Activated CD8-positive, alpha-beta memory T cell treated with anti-CD3 and anti-CD28 coated beads, Interleukin-2, amount 50 U/mL, for 24 hours (primary cell): ENCODE measurements around the gene TRIM67.

ENCODE experiments used
- DNase-seq: peaks from one replicate; pipeline ENCODE4 v3.0.0-alpha.2; 2020; ENCODE audit errors: extremely low read depth

The TRIM67 gene

GRCh38 chr1:231233735-231234417 lies 72.0 kb downstream of the TRIM67 start:
- DNase-seq: no peak

DNA sequence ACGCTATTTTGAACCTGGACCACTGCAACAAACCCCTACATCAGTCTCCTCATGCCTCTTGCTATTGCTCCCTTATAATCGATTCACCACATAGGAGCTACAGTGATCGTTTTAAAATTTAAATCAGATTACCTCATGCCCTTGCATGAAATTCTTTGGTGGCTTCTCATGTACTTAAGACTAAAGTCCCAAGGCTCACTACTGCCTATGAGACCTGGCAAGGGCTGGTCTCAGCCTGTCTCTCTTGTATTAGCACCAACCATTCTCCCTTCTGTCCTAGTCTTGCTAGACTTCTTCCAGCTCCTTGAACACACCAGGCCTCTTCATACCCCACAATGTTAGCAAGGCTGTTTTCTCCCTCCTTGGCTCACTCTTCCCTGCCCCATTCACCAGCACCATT lies 72.6 kb downstream of the TRIM67 start:
- DNase-seq: no peak

DNA sequence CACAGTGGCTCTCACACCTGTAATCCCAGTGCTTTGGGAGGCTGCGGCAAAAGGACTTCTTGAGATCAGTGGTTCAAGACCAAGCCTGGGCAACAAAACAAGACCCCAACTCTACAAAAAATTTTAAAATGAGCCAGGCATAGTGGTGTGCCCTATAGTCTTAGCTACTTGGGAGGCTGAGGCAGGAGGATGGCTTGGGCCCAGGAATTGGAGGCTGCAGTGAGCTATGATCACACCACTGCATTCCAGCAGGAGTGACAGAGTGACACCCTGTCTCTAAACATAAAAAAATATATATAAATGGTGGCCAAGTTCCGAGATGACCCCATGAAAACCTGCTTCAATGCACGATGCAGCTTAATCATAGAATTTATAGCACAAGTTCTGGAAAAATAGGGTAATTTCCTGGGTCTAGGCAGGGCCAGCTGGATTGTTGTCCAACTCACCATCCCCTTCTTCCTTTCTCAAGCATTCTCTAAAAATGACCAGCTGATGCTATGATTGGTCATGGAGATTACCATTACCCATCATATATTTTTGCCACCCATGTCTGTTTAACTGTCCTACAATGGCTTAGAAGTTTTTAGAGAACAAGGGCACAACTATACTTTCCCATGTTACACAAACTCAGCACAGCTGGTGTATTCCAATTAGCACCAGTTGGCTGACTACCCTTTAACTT lies 73.8 kb downstream of the TRIM67 start:
- DNase-seq: no peak

DNA sequence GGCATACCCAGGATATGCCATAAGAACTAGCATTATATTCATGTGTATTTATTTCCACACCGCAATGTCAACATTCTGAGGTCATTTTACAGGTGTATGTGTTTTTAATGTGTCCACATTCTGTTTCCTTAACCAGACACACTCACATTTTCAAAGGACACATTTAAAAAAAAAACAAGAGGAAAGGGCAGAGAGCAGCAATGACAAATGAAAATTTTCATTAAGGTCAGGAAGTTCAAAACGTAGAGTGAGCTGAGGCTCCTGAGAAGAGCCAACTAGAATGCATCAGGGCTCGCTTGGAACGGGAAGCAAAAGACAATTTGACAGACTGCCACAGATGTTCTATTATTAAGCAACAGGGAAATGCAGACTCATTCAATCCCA lies 74.3 kb downstream of the TRIM67 start:
- no peak for DNase-seq

DNA sequence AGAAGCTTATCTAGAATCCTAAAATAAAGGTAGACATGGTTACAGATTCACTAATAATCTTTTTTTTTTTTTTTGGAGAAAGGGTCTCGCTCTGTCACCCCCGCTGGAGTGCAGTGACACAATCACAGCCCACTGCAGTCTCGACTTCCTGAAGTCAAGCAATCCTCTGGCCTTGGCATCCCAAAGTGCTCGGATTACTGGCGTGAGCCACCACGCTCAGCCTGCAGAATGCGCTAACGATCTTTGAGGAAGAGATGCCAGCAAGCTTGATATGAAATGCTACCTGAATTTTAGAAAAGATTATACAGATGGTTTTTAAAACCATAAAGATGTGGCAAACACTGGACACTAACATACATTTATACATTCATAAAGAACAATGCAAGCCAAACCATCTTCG lies 75.1 kb downstream of the TRIM67 start:
- DNase-seq: no peak

DNA sequence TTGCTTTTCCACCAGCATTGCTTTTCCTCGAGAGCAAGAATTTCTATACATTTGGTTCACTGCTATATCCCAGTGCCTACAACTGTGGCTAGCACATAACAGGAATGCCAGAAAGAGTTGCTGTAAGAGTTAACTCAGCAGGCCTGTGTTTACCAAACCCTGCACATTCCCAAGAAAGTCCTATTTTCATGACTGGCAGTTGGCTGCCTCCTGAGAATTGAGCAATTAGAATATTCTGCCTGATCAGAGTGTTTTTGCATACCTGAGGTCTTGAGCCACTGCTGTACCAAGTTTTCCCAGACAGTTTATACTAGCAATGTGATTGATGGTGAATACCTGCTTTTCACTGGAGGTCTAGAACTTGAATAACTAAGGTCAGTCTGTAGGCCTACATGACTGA lies 76.4 kb downstream of the TRIM67 start:
- no peak for DNase-seq

DNA sequence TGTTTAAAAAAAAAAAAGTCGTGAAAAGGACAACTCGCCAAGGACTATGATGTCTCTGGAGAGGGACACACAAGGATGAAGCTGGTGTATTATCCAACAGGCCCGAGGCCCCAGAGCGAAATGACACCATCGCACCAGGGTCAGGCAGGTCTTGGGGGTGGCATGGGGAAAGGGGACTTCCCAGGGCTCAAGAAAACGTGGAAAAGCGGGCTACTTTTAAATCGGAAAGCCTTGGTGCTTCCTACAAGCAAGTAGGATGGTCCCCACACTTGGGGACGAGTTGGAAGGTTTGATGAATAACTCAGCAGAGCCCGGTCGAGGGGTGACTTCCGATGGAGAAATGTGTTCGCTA lies 78.6 kb downstream of the TRIM67 start:
- DNase-seq: no peak

DNA sequence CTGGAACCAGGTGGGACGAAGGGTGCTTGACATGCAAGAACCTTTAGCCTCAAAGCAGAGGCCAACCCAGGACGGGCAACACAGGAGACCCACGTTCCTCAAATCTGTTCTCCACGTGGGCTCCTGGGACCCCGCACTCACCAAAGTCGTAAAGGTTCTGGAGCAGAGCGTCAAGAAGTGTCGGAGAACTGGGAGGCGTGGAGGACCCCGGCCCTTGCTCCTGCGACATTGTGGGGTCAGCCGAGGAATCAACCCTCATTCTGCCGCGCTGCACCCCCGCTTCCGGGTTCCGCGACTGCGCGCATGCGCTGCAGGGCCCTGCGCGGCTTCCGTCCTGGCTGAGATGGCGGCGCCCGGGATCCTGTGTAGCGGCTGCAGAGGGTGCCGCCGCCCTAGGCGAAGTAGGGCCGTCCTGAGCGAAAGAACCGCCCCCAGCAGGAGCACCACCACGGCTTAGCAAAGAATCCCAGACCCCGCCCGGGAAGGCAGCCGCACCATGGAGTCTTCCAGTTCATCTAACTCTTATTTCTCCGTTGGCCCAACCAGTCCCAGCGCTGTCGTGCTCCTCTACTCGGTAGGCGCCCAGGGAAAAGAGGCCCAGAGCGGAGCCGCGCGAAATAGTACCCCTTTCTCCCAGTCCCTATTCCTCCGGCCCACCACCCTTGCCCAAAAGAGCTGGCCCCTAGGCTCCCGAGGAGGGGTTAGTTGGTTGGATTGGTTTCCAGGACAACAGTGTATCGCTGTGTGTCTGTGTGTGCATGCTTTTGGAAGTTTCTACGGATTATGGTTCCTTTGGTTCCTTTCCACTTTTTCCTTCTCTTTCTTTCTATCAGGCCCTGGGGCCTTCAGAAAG lies 79.3 kb downstream of the TRIM67 start, which contains the start of gene GNPAT:
Gene GNPAT, plus strand, starts transcription at position 330 of the 853 bp plus-strand sequence. Its CDS starts 167 bp downstream, at position 497.
- DNase-seq: peak; percentile 73

DNA sequence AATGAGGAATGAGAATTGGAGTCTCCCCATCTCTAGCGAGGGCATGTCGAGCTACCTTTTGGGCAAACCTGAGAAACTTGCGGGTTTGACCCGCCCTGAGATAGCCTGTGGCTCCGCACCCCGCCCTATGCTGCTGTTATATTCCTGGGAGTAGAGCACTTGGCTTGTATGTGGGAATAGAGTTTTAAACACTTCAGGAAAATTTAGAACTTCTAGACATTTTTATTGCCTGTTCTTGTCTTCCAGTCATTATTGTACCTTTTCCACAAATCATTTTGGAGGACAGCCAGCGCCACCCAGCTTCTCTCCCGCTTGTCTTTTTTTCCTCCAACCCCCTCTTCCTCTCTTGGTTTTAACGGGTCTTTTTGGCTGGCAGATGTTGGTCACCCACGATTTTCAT lies 79.9 kb downstream of the TRIM67 start:
- DNase-seq: no peak

GRCh38 chr1:231242516-231243198 lies 80.8 kb downstream of the TRIM67 start:
- no peak for DNase-seq

GRCh38 chr1:231248778-231249177 lies 86.9 kb downstream of the TRIM67 start:
- no peak for DNase-seq

DNA sequence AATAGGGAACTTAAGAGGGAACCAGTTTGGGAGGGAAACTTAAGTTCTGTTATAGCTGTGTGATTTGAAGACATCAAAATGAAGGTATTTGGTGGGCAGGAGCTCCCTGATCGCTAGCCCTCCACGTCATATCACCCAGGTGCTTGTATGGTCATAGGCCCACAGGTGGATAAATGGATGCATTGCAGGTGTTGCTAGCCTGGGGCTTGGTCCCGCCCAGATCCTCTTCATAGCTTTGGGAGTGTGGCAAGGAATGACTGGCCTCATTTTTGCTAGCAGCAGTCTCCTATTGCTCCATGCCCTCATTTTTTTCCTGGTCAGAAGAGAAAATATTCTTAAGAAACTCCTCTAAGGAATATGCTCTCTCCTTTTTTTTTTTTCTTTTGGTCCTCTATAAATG lies 90.5 kb downstream of the TRIM67 start:
- DNase-seq: no peak

DNA sequence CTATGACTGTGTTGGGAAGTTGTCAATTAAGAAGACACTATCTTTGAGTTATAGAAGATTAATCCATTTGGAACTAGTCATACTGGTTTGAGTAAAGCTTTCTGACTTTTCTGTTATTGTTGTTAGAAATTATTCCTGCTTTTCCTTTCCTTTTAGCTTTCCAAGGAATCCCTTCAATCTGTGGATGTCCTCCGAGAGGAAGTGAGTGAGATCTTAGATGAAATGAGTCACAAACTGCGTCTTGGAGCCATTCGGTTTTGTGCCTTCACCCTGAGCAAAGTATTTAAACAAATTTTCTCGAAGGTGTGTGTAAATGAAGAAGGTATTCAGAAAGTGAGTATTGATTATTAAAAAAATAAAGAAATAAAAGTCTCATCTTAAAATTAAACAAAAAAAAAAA lies 98.5 kb downstream of the TRIM67 start:
- DNase-seq: no peak

GRCh38 chr1:231264642-231265041 lies 102.8 kb downstream of the TRIM67 start:
- no peak for DNase-seq

DNA sequence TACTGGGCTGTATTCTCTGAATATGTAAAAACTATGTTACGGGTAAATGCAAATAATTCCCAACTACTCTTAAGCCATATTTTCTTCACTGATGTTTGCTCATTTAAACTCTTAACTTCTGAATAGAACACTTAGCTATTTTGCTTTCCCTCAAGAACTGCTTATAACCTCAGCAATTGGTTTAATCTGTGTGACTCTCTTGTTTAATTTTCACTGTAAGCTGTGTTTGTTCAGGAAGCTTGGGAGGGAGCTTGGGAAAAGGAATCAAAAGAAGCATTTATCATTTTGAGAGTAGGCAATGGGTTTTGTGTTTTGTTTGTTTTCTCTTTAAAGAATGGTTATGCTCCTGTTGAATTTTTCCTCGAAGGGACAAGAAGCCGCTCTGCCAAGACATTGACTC lies 103.5 kb downstream of the TRIM67 start:
- no peak for DNase-seq

DNA sequence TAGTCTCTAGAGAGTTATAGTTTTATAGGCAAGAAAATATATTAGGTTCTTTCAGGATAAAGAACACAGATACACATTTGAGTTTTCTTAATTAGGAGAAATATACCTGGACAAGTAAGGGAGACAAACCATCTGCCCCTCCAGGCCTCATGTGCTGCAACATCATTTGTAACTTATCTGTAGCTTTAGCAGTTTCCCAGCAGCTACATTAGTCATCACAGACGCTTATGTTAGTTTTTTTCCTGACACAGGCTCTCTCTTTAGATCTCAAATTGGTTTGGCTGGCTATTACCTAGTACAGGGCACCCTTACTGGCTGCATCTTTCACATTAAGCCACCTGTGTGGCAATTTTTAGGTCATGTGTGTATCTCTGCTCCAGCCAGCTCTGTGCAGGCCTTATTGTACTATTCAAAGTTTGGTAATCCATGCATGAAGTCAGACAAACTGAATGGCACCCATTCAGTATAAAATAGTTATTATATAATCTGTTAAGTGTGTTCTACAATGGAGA lies 105.0 kb downstream of the TRIM67 start:
- no peak for DNase-seq
